Measurements from ENCODE around the gene UPP1.

DNA sequence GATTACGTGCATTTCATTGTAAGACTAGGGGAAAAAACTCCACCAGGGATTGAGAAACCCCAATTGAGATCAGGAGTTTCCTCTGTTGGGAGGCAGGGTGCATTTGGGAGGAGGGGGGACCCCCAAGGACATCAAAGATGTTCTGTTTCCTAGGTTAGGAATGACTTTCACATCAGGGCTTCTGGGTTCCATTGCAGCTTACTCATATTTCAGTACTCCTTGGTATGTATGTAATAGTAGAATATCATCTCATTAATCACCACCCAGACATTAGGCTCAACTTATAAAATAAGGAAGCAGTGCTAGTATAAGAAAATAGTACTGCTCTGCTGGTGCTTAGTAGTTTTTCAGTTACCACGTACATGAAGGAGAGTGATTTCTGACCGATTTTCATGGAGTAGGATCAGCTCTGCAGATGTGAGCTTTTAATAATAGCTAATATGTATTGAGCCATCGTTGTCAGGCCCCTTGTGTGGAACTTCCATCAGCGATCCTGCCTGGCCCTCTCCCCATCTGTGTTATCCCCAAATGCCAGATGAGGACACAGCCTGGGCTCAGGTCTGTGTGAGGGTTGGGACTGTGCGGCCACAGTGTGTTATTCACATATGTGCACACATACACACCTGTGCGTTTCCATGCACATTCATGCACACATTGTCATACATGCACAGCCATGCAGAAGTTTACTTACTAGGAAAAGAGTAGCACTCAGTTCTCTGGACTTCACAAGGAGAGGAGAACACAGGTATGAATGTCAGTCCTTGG, 23.5 kb downstream of the UPP1 start:
- TF ChIP-seq POLR2AphosphoS5 (IDR thresholded peaks at IDR 0.05), result no peak
- TF ChIP-seq EP300 (IDR thresholded peaks at IDR 0.05), result no peak
